Activated effector memory CD4-positive, alpha-beta T cell treated with anti-CD3 and anti-CD28 coated beads, Interleukin-2, amount 50 U/mL, for 16 hours (primary cell): Measurements from ENCODE around the gene IFRD1.
A peak's percentile ranks its signal among the peaks of the same experiment; 100 is the strongest.
"Not testable (repeated sequence)": the region's sequence is repeated elsewhere in the genome, so short reads cannot be mapped to it uniquely, and the experiment has no call there.

Experiments
- DNase-seq: peaks from one replicate; pipeline ENCODE4 v3.0.0-alpha.2; 2020

Gene IFRD1

DNA sequence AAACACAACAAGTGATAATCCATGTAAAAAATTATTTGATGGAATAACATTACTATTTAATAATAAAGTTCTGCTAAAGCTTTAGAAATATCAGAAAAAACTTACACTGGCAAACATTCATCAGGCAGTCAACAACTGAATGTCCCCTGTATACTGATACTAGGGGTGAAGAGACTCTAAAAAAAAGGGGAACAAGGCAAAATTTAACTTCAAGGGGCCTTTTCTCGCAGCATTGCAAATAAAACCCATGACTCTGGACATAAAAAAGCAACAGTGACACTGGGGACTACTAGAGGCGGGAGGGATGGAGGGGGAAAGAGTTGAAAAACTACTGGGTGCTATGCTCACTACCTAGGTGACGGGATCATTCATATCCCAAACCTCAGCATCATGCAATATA is 5.8 kb upstream of the IFRD1 start:
- no peak for DNase-seq

DNA sequence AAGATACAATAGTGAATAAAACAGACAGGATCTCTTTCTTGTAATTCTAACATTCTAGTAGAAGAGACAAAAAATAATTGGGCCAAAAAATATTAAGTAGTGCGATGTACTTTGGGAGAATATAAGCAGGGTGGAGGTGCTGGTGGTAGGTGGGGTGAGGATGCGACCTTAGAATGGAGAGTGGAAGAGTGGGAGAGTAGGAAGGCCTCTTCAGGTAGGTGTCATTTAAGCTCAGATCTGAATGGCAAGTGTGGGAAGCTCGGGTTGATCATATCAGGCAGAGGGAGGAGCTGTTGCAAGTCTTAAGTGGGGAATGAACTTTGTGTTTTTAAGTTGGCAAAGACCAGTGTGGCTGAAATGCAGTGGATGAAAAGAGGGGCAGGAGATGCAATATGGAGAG is 3.8 kb upstream of the IFRD1 start:
- DNase-seq, result no peak

DNA sequence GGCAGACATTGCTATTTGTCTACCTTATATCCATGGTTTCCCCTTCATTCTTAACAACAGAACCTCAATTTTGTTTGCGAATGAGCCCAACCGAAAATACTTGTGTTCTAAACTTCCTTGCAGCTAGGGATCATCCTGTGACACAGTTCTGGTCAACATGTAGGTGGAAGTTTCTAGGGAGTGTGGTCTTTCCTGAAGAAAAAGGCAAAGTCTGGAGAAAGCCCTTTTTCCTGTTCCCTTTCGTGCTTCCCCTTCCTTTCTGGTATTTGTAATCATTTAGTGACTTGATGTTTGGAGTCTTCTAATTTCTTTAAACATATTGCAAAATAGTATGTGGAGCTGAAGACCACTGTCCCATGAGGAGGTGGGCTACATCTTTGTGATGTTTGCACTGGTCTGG is 2.9 kb upstream of the IFRD1 start:
- DNase-seq, result no peak

DNA sequence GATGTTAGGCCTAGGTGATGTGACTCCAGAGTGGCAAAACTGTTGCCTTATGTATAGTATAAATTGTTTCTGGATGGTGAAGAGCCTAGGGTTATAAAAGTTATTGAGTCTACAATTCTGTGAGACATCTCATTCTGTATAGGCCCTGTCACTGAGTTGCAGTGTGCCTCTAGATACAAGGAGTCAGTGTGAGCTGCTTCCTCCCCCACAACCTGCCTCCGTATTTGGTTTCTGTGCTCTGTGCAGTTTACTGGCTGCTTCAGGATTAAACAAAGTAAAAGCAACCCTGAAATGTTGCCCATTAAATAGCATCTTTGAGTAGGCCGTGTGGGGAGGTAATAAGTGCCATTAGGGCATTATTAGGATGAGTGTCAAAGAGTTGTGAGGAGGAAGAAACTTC is 1.9 kb upstream of the IFRD1 start:
- DNase-seq, result no peak

DNA sequence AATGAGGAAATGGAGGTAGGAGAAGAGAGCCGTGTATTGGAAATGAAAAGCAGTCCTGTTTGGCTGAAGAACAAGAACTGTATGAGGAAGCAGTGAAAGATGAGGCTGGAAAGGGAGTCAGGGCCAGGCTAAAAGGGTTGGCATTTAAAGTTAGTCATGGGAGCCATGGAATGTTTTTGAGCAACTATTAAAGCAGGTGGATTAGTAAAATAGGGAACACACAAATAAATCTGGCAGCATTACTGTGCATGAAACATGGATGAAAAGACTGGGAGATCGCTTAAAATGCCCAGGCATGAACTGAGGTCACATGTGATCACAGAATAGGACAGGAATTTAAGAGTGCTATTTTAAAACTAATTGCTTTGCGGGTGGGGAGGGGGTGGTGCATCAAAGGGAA is 1.4 kb upstream of the IFRD1 start:
- DNase-seq, result no peak

DNA sequence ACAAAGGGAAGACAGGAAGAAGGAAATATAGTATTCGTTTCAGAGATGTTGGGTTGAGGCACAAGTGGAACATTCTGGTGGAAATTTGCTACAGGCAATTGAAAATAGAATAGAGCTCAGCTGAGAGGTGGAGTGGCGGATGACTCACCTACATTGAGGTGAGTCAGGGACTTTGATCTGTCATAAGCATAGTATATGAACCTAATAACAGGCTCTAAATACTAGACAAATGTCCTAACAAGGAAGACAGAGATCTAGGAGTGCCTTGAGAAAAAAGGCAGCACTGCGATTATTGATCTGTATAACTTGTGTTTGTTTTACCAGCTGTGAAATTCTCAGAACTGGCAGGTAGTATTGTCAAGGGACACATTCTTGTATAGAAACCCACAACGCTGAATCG is 907 bp upstream of the IFRD1 start:
- DNase-seq, result peak; percentile 81

DNA sequence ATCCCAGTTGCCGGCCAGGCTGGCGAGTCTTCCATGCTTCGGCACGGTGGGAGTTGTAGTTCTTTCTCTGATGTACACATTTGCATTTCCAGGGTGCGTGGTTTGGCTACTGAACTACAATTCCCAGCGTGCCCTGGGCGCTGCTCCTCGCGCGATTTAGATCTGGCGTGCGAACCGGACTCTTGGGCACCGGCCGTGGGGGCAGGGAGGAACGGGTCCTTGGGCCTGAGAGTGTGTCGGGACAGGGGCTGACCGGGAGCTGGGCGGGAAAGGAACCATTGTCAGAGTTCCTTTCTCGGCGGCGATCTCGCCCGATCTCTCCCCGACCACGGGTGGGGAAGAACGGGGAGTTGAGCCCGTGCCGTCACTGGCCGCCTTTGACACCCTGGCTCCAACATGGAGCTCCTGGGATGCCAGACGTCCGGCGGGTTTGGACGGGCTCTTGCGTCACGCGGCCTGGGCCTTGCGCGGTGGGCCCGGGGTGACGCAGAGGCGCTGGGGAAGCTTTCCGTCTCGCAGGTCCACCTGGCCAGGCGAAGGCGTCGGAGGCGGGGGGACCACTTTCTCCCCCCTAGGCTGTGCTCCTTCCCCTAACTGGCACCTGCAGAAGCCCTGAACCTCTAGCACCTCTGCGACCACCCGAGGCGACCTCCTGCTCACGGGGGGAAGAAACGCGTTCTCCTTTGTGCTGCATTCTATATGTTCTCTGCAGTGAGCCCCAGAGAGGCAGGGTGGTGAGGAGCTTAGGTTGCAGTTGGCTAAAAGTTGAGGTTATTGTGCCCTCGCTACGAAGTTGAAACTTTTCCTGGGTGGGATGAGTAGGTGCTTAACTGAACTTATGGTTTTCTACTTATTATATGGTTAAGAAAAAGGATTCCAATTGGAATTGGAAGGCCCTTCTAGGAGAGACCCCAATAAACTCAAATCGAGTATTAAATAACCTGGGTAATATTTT is 824 bp downstream of the IFRD1 start:
- peak; percentile 94 for DNase-seq

DNA sequence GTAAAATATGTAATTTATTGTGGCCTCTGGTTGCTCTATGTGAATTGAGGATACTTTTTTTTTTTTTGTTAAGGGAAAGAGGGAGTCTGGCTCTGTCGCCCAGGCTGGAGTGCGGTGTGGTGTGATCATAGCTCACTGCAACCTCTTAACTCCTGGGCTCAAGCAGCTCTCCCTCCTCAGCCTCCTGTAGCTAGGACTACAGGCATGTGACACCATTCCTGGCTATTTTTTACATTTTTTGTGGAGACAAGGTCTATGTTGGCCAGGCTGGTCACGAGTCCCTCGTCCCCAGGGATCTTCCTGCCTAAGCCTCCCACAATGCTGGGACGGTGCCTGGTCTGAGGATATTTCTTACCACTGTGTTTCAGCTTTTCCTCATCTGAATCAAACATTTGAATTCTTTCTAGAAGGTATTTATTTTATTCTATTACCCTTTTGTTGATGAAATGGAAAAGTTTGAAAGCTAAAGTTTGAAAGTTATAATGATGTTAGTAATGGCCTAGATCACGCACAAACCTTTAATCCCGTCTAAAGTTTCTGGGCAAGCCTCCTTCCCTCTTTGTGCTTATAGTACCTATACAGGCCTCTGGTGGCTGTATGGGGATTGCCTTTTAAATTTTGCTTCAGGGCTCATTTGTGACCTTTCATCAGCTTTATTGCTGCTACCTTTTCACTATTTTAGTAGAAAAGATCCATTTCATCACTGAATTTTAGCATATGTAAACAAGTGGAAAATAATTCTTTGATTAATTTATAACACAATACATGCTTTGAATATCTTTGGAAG is 2.0 kb downstream of the IFRD1 start:
- DNase-seq, result no peak

DNA sequence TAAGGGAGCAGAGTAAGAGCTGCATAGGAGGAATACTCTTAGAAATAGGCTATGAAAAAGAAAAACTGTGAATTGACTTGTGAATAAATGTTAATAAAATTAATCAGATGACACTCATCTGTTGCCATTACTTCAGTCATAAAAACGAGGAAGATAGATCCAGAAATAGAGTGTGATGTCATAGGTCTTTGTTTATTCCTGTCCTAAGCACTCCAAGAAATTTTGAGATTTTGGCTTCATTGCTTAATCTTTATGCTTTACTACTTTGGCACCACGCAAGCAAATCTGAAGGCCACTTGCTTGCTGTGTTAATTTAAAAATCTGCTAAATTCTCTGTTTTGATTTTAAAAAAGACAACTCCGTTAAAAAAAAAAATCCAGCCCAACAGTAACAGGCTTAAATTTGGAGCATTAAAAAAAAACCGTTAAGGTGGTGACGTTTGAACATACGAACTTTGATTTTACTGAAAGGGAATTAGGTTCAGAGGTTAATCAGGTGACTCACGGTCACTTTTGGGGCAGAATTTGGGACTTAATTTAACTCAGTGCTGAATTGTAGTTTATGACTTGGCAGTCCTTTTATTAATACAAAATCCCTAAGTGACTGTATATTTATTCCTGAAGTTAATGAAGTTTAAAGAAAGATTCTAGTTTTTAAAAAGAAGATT is 3.4 kb downstream of the IFRD1 start:
- DNase-seq, result no peak

DNA sequence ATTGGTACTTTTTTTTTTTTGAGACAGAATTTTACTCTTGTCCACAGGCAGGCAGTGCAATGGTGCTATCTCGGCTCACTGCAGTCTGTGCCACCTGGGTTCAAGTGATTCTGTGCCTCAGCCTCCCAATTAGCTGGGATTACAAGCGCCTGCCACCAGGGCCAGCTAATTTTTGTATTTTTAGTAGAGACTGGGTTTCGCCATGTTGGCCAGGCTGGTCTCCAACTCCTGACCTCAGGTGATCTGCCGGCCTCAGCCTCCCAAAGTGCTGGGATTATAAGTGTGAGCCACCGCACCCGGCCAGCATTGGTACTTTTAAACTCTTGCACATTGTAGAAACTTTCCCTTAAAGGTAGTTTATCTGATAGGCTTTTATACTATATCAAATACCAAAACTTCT is 3.9 kb downstream of the IFRD1 start:
- not testable (repeated sequence) for DNase-seq

DNA sequence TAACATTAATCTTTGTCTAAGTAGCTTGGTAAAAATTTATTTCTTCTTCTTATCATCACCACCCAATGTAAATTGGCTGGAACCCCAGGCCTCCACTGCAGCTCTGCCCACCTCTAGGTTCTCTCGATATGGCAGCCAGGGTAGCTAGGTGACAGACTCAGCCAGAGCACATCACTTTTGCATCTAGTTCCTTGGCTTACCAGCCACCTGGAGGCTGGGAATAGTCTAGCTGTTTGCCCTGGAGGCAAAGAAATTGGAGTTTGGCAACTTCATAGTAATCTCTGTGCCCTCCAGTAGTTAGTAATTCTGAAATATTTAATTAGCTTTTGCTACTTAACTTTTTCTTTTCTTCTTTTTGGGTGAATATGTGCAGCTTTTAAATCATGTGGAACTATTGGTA is 9.4 kb downstream of the IFRD1 start:
- no peak for DNase-seq

DNA sequence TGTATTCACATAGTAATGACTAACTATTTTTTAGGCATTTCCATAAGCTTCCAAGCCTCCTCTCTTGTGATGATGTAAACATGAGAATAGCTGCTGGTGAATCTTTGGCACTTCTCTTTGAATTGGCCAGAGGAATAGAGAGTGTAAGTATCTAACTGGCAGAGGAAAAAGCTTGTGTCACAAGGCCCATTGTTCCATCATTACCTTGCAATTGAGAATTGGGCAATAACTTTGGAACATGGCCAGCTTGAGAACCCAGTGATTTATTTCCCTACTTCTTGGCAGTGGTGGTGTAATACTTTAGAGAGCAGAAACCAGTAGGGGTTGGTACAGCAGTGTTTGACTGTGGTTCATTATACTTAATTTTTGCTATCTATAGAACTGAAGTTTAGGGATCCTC is 12.0 kb downstream of the IFRD1 start:
- DNase-seq, result no peak

DNA sequence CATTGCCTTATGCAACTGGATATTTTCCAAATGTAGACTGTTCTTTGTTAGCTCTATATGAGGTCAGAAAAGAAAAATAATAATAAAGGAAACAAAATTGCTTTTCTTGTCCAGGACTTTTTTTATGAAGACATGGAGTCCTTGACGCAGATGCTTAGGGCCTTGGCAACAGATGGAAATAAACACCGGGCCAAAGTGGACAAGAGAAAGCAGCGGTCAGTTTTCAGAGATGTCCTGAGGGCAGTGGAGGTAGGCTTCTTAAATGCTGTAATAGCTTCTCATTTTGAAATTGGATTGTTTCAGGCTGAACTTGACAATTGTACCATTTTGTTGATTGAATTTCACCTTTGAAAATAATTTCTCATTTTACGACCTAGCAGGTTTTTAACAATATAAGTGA is 17.6 kb downstream of the IFRD1 start:
- no peak for DNase-seq

DNA sequence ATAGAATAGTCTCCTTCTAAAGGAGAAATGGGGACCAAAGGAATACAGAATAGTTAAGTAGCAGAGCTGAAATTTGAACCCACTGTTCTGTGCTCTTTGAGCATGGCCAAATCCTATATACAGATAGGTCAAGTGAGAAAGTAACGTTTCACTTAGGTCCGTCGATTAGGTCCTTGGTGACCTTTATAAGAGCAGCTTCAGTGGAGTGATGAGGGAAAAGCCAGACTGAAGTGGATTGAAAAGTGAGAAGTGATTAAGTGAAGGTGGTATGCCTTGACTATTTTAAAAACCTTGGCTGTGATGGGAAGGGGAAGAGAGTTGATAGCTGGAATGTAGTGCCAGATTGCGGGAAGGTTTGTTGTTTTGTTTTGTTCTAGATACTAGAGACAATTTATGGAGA is 19.9 kb downstream of the IFRD1 start:
- DNase-seq, result no peak

DNA sequence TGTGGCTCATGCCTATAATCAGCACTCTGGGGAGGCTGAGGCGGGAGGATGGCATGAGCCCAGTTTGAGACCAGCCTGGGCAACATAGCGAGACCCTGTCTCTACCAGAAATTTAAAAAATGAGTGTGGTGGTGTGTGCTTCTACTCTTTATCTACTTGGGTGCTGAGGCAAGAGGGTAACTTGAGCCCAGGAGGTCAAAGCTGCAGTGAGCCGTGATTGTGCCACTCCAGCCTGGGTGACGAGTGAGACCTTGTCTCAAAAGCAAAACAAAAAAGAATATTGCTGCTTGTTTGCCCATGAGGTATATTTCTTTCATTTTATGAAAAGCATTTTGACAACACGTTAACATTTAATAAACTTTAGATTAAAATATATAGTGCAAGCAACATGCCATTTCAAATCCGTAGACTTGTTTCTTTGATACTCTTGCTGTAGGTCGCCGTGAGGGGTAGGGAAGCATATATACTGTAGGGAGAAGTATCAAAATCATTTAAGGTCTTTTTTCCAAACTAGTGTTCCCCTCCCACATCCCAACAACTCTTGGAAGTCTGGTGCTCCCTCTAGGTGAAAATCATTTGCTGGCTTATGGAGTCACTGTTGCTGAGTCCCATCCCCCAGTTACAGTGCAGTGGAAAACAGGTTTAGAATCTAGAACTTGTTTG is 26.3 kb downstream of the IFRD1 start:
- no peak for DNase-seq

DNA sequence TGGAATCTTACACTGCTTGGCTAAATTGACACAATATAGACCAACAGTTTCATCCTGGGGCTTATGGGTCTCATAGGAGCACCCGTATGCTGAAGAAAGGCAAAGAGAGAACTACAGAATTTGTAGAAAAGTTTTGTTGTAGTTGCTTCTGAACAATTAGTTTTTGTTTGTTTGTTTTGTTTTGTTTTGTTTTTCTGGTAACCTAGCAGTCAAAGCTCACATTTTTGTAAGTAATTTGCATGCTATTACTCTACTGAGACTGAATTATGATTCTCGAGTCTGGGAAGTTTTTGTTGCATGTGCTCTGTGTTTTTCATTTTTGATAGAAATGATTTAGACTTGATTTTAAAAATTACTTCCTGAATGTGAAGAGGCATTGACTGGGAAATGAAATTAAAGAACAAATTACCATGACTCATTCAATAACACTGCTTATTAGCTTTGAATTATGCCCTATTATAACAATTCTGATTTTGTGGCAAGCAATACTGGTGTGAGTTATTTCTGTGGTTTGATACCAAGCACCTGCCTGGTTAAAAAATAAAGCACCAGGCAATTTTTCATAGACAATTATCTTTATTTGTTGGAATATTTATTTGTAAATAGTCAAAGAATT is 31.0 kb downstream of the IFRD1 start:
- DNase-seq, result no peak

DNA sequence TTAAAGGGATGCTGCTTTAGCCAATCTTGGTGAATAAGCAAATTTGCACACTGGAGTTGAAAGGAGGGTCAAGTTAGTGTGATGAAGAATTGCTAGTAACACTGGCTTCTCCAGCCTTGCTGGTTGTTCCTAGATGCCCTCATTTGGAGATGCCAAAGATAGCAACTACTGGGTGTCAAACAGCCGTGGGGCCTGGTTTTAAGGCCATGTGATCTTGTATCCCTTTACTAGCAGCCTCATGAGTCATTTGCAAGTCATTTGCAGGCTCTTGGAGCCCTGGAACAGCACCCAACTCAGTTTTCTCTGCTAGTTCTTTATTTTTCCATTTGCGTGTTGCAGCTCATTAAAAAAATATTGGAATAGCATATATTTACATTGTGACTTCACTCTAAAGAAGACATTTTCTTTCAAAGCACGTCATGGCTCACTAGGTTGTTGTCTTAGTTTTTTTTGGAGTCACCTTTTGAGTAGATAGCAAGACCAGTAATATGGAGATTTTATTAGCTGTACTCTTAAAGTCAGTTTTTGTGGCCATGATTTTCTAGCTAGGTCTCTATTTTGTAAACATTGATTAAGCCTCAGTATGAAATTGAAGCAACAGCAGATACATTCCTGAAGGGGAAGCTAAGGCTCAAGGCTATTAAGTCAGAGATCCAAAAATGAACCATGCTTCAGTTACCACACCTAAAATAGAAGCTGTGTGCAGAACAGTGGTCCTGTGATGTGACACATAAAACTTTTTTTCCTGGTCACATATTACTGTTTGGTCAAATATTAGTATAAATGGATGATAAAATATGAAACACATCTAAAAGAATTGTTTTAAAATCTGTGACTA is 31.8 kb downstream of the IFRD1 start:
- no peak for DNase-seq

DNA sequence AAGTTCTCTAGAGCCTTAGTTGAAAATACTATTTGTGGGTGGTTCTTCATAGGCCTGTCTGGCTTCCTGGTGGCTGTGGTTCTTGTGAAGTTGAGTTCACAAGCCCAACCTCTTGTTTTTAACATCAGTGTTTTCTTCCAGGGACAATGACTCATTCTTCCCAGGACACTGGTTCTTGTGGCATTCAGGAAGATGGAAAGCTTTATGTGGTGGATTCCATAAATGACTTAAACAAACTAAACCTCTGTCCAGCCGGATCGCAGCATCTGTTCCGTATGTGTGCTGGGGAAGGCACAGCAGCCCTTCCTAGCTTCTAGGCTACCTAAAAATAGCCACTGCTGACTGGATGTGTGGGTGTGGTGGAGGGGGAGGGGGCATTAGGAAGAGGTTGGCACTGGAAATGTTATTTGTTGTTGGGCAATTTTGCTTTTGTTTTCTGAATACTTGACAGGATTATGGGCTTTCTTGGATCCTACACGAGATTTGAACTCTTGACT is 34.5 kb downstream of the IFRD1 start:
- DNase-seq, result no peak

DNA sequence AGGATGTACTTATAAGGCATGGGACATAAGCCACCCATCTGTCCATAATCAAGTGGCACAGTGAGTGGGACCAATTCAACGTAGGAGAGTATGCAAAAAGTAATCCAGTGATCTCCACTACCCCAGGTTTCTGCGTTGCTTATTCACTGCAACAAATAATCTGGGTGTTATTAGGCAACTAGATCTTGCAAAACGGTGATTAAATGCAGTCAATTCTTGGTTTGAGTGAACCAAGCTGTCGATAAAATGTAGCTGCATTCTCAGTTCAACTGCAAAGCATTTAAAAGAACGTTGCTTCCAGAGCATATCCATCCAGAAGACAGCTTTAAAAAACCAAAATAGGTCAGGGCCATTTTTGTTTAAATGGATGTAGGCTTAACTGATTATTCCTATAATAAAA is 35.5 kb downstream of the IFRD1 start:
- DNase-seq, result no peak

DNA sequence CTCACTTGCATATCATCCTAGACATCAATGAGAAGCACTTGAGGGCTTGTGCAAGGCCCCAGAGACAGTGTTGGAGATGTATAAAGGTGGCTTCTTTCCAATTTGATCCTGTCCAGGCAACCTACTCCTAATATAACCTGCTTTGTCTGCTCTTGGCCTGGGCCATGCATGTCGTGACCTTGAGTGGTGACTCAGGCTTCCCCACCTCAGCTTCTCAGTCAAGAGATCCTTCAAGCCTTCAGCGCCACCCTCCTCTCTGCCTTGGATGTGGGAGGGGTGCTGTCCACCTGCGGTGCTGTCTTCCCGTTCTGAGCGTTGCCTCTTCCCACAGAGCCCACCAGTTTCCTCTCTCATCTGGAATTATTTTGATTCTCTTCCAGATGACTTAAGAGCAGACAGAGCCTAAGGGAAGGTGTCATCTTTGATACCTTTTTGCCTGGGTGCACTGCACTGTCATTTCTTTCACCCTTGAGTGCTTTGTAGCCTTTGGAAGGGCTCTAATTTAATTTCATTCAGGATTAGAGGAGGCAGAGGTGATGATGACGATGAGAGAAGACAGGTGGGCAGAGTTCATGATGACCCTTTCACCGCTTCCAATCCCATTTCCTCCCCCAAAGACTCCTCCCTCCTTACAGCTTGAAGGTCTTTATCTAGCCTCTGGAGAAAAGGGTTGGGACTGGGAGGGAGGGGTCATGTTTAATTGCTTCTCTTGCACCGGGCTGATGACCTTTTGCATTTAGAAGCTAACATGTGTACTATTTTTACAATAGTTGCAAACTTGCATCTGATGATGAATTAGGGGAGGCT is 37.4 kb downstream of the IFRD1 start:
- DNase-seq, result no peak

DNA sequence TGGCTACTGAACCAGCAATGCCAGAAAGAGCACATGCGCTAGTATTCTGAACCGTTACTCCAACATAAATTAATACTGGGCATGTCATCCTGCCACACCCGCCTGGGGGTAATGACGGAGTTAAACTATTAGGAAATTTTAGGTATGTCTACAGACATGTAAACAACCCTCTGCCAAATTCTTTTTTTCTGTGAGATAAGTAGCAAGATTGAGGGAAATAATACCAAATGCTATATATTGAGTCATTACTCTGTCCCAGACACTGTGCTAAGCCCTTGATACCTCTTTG is 37.9 kb downstream of the IFRD1 start:
- no peak for DNase-seq
